Coronary artery (tissue), 2 donors: ENCODE results near the gene ADCY9.
A peak's percentile ranks its signal among the peaks of the same experiment; 100 is the strongest.

ENCODE experiments used
- DNase-seq: peaks from one replicate; pipeline ENCODE4 v3.0.0-alpha.2; 2017; ENCODE audit warnings: low spot score
- H3K27ac ChIP-seq, 2 donors: fragments of 200-600 bp; sonication (generic); one replicate each; pipeline ENCODE4 v1.5.1; 2016 to 2019
- H3K4me3 ChIP-seq: fragments of 200-600 bp; sonication (generic); 2 replicates; pipeline ENCODE4 v1.5.1; 2016; ENCODE audit warnings: mild to moderate bottlenecking, moderate library complexity
- TF ChIP-seq, protein P1 (sequence below): fragments of 200-600 bp; sonication (generic); IDR thresholded peaks from one replicate; pipeline ENCODE4 v1.5.1; 2019; ENCODE audit warnings: antibody characterized with exemption

ADCY9 gene

DNA sequence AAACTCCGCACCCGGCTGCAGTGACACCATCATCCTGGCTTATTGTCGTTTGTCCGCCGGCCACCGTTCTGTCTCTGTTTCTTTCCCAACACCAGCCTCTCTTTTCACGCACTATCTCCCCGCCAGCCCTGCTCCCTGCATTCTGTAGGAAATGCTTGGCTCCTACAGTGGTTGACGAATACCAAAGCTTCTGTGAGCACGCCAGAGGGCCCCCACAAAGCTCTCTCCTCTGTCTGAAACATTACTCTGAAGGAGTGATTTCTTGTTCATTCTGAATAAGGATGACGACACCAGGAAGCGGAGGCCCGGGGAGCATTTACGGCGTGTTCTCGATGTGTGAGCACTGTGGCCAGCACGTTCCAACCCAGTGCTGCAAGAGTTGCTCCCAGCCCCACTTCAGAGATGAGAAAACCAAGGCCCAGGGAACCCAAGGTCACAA lies 58.8 kb downstream of the ADCY9 start:
- no peak overlapping the region for H3K27ac ChIP-seq
- no peak for DNase-seq
- TF ChIP-seq, protein P1, sequence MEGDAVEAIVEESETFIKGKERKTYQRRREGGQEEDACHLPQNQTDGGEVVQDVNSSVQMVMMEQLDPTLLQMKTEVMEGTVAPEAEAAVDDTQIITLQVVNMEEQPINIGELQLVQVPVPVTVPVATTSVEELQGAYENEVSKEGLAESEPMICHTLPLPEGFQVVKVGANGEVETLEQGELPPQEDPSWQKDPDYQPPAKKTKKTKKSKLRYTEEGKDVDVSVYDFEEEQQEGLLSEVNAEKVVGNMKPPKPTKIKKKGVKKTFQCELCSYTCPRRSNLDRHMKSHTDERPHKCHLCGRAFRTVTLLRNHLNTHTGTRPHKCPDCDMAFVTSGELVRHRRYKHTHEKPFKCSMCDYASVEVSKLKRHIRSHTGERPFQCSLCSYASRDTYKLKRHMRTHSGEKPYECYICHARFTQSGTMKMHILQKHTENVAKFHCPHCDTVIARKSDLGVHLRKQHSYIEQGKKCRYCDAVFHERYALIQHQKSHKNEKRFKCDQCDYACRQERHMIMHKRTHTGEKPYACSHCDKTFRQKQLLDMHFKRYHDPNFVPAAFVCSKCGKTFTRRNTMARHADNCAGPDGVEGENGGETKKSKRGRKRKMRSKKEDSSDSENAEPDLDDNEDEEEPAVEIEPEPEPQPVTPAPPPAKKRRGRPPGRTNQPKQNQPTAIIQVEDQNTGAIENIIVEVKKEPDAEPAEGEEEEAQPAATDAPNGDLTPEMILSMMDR, result no peak
- H3K4me3 ChIP-seq, result no peak overlapping the region

DNA sequence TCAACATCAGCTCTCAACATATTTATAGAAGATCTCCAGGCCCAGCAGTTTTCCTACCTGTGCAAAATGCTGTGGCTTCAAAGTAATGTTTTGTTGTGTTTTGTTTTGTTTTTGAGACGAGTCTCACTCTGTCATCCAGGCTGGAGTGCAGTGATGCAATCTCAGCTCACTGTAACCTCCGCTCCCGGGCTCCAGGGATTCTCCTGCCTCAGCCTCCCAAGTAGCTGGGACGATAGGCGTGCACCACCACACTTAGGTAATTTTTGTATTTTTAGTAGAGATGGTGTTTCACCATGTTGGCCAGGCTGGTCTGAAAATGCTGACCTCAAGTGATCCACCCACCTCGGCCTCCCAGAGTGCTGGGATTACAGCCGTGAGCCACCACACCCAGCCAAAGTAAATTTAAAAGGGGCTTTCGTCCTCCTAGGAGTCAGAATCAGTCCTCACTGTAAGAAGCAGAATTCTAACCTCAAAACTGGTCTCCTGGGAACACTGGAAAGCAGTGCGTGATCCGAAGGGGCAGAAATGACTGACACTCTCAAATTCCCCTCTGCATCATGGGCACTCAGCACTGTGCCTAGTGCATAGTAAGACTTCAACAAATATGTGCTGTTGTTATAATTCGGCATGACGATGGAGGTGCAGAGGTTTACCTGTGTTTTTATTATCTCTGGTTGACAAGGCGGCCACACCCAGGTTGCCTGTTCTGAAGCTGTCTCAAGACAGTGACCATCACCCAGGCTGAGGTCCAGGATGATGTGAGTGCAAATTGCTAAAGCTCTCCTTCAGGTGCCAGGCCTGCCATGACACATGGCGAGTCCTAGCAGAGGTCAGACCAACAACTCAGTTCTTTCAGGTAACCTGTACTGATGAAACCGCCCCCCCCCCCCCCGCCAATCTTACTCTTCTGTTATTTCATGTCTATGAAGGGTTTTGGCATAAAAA lies 59.8 kb downstream of the ADCY9 start:
- no peak overlapping the region for H3K27ac ChIP-seq
- TF ChIP-seq, protein P1, result no peak
- no peak for DNase-seq
- no peak overlapping the region for H3K4me3 ChIP-seq

DNA sequence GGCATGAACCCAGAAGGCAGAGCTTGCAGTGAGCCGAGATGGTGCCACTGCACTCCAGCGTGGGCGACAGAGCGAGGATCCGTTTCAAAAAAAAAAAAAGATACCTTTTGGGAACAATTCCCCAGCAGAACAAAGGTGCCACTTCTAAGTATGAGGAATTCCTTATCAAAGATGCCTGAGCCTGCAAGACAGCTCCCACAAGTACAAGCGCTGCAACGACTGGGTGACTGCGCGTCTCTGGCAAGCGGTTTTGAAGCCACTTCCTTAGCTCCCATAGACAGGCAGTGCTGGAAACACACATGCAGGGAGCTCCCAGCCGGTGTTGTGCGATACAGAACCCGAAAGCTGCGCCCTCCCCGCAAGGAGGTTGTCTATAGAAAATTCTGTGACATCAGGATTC lies 60.5 kb downstream of the ADCY9 start:
- no peak for DNase-seq
- Histone ChIP-seq H3K4me3 (no peak overlapping the region), H3K27ac (no peak overlapping the region)
- TF ChIP-seq, protein P1, result no peak

DNA sequence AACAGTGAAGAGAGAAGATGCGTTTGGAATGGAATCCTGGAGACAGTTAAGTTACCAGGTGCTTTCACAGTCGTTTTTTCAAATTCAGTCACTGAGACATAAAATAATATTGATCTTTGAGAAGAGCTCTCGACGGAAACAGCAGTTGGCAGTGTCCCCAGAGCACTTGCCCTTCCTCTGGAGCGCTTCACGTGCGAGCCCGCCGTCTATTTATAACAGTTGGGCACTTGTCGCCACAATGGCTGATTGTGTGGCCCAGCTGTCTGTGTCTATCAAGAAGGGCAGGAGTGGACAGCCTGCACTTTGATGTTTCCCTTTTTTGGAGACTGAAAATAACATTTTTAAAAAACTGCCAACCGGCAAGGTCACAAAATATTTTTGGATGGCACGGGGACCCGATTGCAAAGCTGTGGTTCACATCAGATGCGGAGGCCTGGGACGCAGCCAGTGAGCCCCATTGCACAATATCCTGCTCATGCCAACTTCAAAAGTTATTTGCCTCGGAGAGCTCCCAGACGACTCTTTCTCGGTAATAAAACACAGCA lies 62.9 kb downstream of the ADCY9 start:
- TF ChIP-seq, protein P1, result no peak
- H3K27ac ChIP-seq, result peak overlapping the region; percentile 47 to 85
- DNase-seq, result peak; percentile 84
- H3K4me3 ChIP-seq, result peak overlapping the region; percentile 52

DNA sequence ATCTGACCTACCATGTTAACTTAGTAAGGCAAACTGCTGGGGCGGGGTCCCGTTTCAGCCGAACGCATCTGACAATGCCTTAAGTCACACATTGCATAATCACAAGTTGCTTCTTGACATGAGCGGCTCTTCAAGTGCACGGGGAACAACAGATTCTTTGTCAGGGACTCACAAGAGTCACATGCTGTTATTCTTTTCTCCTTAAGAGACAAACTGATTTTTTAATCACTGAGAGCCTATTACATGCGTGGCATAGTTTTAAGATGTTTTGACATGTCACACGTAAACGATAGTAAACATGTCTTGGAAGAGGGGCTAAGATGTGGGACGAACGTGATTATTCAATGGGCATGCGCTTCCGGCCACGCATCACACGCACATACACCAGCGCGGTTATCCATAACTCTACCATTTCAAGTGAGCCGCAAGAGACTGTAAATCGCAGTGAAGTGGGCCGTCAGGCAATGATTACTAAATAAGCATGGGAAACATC lies 63.4 kb downstream of the ADCY9 start:
- TF ChIP-seq, protein P1, result no peak
- DNase-seq, result no peak
- peak overlapping the region; percentile 47 to 85 for H3K27ac ChIP-seq
- H3K4me3 ChIP-seq, result peak overlapping the region; percentile 52

DNA sequence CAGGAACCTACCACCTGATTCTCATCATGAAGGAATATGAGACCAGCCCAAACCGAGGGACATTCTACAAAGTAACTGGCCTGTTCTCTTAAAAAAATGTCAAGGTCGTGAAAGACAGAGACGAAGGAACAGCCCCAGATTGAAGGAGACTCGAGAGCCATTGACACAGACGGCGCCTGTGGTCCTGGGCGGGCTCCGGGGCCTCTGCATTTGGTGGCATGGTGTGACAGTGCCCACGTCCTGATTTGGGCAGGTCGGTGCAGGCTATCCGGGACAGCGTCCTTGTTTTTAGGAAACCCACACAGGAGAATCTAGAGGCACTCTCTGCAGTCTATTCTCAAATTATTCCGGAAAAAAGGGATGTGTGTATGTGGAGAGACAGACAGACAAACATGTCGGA lies 64.1 kb downstream of the ADCY9 start:
- no peak for DNase-seq

More for the DNA sequence above, 64.1 kb downstream of the ADCY9 start:
- Histone ChIP-seq H3K4me3 (no peak overlapping the region), H3K27ac (peak overlapping the region in 1 of 2 donors; percentile 85)
- TF ChIP-seq, protein P1, result no peak
